NCI-H1092 treated with DMSO at 0.1 percent for 48 hours (cell line): Measurements from ENCODE around the gene ARHGEF6.
A peak's percentile ranks its signal among the peaks of the same experiment; 100 is the strongest.

Experiments
- DNase-seq: peaks from one replicate; lab custom pipeline; 2025; lab: John Stamatoyannopoulos, UW

The ARHGEF6 gene

DNA sequence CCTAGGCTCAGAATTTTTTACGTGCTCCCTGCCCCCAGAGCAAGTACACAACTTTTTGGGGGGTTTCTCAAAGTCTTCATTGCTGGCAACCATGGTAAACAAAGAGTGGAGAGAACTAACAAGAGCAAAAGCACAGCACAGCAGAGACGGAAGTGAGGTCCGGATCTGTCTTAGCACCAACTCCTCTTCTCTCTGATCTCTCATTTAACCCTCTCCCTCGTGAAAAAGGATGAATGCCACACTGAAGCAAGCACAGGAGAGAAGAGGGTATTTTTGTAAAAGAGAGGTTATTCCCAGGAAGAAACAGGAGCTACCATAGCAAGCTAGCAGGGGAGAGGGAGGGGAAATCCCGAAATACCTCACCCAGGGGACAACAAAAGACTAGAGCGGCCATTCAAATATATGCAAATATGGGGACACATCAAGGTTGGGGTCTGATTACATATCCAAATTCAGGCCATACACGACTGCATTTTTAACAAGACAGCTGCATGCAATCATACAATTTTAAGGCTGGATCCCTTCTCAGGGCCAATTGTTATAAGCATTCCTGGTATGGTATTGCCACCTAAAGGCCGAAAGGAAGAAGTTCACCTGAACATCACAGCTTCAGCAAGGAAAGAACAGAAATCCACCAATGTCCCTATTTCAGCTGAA is 86.2 kb downstream of the ARHGEF6 start:
- peak; percentile 27 for DNase-seq

DNA sequence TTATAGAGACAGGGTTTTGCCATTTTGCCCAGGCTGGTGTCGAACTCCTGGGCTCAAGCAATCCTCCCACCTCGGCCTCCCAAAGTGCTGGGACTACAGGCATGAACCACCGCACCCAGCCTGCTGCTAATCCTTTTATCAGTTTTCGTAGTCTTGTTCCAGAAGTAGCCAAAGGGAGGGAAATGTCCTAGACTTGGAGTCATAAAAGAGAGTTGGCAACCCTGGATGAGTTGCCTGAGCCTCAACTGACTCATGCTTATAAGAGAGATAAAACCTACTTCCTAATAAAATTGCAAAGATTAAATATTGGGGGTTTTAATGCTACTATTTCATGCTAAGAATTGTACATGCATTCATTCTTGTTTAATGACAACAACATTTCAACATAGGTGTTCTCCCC is 88.5 kb downstream of the ARHGEF6 start:
- DNase-seq, result no peak

DNA sequence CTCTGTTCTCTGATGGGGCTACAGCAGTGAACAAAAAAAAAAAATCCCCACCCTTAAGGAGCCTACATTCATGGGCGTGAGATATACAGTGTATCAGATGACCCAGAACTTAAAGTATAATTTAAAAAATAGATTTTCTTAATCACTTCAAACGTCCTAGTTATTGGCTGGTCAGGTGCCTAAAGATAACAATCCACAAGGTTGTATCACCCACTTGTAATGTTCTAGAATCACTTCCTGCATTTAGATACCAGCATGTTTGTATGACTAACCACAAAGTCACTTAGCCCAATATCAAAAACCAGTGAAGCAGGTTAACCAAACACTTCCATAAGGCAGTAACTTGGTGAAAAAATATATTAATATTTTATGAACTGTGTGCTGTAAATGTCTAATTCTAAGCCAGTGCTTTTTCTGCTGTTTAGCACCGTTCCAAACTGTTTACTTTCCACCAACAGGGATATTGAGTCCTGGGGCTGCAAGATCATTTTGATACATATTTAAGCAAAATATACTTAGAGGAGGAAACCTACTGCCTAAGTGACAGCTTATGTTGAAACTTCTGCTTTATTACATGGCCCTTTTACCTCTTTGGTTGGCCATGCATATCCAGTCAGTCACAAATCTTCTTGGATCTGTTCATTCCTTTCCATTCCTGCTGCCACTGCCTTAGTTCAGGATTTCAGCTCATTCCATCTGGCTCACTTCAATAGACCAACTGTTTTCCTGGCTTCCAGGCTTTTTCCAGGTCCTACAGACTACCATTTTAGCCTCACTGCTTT is 89.5 kb downstream of the ARHGEF6 start:
- DNase-seq, result no peak

DNA sequence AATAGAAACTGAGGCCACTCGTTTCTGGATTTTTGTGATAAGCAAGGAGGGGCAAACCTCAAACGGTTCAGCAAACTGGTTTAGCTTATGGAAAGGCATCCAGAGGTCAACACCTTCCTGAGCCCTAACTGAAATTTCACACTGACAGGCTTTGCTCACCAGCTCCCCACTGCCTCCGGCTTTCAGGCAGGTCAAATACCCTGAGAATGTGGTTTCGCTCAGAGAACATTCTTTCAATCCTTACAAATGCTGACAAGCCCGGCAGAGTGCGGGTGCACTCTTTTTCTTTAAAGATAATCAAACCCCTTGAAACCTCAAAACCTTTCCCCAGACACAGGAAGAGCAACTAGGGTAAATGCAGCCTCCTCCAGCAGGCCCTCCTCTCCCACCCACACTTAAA is 91.3 kb downstream of the ARHGEF6 start:
- DNase-seq, result no peak

DNA sequence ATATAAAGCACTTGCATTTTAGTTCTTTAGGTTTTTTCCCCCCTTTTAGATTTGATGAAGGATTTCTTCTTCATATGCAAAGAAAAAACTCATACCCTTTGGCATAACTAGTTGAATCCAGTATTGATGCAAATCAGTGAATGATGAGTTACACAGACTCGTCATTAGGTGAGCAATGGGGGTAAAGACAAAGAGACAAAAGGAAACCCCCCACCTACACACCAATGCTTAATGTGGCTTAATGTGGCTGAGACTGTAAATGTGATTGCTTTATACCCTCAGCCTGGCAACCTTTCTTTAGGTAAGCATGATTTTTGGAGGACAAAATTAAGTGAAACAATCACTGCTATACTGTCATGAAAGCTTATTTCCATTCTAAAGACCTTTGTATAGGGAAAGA is 93.3 kb downstream of the ARHGEF6 start:
- DNase-seq, result no peak

DNA sequence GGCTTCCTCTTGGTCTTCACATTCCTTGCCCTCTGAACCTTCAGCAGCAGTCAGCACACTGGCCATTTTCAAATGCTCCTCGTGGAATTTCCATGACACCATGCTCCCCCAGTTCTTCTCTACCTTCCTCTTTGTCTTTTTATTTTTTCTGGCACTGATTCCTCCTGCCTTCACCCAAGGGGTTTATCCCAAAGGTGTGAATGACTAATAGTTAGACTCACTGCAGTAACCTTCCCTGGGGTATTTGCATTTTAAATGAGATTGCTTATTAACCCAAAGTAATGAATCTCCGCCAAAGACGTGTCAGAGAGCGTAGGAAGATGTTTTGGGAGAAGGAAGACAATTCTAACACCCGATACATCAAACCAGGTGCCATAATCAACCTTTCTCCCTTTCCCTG is 96.6 kb downstream of the ARHGEF6 start:
- DNase-seq, result no peak

DNA sequence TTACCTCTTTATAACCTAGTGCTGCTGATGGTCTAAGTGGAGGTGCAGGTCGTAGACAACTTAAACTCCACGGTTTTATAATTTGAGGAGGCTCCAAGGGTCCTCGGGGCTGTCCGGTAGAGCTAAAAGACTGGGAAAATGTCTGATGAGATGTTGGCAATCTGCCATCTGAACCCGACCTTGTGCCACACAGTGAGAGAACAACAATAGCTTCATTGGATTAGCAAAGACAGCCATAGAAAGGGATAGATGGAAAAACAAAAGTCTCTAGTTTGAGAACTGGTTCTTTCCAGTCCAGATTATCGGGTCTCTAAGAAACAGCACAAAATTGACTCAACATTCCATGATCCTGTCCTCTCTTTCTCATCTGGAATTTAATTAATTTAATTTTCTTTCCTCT is 101.2 kb downstream of the ARHGEF6 start:
- DNase-seq, result no peak

DNA sequence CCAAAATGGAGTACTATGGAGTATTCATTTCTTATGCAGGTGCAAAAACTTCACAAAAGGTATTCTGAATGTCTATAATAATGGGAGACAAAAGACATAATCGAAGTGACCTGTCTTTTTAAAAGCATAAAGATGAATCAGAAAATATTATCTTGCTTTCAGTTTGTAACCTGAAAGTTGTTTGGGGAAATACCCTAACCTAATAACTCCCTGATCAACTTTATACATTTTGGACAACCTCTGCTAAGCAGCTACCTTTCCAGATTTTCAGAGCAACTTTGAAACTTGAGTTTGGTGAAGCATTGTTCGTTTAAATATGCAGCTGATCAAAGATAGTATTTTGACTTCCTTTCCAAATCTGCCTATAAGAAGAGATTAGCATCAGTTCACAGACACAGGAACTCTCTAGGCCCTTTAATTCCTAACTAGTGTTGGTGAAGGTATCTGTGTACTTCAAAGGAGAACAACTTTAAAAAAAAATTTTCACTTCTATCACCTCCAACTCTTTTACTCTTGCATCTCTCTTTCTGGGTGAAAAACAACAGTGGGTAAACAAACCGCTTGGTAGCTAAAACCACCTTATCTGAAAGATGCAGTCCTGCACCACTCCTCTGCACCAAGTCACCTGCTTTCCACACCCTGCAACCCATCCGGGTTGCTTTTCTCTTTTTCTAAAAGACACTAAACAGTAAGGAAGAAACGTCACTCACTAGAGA is 106.3 kb downstream of the ARHGEF6 start:
- DNase-seq, result no peak

DNA sequence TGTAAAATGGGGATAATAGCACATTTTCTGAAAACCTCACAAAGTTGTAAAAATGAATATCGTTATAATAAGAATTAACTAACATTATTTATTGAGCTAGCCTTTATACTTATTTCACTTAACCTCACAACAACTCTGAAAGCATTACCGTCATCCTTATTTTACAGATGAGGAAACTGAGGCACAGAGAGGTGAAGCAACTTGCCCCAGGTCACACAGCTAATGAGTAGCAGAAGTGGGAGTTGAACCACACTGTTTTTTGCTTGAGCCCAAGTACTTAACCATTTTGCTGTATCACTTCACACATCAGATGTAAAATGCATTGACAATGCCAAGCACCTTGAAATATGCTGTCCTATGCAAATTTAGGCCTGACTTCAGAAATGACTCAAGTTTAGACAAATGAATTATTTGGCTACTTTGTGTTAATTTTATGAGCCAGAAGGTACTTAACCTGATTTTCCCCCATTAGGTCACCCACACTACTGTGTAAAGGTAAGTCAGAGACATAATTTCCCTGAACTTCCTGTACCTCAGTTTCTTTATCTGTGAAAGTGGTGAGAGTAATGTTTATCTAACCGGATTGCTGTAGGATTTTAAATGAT is 109.6 kb downstream of the ARHGEF6 start:
- DNase-seq, result no peak

DNA sequence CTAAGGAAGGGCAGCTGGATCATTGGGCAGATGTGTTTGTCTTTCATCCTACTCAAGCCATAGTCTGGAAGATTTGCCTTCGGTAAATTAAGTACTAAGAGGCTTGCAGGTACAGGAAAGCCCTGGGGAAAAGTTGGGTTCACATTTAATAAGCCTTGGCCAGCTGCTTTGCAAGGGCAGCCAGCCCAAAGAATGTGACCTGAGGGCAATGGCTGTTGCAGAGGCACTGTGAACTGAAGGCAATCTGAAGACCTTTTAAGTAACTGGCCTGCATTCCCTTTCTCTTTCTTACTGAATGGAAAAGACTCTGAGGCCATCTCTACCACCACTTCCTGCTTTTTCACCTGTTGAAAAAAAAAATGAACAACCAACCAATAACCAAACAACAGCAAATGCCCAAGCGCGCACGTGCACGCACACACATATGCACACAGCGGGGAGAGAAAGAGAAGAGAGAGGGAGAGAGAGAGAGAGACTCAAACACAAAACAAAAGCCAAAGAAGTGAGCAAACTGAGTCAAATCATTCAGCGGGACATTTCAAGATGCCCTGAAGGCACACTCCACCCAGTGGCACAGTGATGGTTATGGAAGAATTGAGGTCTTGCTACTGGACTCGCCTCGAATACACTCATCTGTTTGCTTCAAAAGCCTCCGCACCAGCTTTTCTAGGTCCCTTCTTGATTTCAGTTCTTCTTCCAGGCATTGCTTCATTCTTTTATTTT is 113.1 kb downstream of the ARHGEF6 start:
- no peak for DNase-seq

DNA sequence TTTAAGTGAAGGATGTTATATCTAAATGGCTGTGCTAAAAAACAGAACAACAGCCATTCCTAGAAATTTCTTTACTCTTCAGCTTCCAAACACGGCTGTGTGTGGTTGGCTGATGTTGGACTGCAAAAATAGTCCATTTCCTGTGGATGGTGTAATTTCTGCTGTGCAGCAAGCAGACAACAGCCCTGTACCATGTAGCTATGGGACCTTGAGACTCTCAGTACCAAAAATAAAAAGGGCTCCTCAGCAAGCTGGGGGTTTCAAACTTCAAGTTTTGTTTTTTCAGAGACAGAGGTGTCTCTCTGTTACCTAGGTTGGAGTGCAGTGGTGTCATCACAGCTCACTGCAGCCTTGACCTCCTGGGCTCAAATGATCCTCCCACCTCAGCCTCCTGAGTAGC is 114.6 kb downstream of the ARHGEF6 start:
- DNase-seq, result no peak

DNA sequence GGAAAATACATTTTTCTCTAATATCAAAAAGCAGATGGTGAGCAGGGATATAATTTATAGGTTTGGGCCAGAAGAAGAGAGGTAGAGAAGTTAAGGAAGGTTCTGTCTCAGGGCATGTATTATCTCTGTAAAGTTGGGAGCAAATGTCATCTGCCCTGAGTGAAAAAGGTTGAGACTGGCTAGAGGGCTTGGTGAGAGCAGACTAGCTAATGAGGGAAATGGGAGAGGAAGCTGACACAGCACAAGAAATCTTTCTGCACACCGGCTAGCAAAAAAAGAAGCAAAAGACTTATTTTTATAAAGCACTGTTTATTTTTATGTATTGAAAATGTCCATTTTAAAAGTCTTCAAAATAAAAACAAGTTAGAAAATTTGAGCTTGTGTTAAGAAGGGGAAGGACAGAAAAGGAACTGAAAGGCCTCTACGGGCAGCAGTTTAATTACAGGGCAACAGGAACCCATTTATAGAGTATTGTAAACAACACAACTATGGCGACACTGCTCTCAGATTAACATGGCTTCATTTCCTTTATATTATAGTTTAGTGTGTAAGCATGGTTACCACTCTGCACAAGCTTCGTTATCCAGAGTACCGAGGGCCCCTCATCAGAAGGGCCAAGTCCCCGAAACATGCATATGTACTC is 115.4 kb downstream of the ARHGEF6 start:
- DNase-seq, result no peak

DNA sequence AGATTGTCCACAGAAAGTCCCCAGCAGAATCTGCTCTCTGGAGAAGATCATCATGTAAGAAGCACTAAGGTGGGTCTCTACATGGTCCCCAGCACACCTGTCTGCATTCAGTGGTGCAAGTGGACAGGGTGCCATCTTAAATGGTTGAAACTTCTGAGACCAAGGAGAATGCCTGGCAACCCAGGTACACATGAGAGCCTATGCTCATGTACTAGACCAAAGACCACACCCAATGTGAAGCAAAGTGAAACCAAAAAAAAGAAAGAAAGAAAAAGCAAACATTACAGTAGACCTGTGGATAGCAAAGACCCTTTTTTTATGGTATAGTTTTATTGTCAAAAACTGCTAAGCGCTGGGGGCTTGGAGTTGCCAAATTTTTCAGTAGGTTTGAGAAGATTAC is 117.8 kb downstream of the ARHGEF6 start:
- DNase-seq, result no peak

DNA sequence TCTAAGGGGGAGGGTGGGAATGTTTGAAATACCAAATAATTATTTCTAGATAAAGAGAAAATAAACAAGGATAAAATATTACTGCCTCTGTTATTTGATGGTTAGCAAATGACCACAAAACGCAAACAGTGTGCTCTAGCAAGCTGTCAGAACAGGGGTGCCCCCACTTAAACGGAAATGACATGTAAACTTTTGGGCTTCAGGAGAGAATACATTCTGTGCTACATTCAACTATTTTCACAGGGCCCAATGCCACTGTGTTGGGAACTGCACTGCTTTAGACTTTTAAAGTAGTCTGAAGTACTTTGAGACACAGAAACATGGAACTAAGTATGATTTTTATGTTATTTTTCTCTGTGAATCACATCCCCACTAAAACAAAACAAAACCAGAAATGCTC is 118.6 kb downstream of the ARHGEF6 start:
- no peak for DNase-seq

DNA sequence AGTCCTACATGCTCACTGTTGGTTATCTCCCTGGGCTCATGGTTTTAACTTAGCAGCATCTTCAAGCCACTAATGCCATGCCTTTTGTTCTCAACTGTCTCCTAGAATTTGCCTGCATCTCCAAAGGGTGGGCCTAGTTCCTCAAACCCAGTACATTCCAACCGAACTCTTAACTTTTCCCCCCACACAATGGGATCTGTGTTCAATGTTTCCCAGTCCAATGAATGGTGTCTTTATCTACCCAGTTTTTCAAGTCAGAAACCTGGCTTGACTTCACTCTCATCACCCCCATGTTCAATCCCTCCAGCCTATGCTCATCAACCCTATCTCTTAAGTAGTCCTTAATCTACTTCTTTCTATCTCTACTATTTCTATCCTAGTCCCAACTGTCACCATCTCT is 119.8 kb downstream of the ARHGEF6 start:
- DNase-seq, result no peak

DNA sequence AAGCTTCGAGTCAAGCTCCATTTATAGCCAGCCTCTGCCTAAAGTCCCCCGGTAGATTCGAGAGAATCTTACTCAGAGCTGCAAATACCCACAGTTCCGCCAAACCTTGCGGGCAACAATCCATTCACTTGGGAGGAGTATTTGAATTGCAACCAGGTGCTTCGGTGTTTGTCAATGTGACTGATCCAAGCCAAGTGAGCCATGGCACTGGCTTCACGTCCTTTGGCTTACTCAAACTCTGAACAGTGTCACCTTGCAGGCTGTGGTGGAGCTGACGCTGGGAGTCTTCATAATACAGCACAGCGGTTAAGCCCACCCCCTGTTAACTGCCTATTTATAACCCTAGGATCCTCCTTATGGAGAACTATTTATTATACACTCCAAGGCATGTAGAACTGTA is 121.6 kb downstream of the ARHGEF6 start:
- no peak for DNase-seq

DNA sequence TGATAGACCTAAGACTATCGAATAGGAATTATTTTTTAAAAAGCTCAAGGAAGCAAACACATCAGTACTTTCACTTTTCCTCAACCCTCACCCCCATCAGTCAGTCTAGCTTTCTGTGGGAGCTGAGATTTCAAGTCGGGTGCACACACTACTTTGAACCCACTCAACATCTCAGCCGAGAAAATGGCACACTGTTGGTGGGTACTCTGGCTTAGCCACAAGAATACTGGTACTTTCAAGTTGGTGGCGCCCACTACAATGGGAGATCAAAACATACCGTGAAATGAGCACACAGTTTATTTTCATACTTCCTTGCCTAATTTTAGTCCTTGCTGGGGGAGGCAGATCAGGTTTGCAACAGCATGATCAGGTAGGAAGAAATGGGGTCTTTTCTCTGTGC is 122.6 kb downstream of the ARHGEF6 start:
- no peak for DNase-seq

DNA sequence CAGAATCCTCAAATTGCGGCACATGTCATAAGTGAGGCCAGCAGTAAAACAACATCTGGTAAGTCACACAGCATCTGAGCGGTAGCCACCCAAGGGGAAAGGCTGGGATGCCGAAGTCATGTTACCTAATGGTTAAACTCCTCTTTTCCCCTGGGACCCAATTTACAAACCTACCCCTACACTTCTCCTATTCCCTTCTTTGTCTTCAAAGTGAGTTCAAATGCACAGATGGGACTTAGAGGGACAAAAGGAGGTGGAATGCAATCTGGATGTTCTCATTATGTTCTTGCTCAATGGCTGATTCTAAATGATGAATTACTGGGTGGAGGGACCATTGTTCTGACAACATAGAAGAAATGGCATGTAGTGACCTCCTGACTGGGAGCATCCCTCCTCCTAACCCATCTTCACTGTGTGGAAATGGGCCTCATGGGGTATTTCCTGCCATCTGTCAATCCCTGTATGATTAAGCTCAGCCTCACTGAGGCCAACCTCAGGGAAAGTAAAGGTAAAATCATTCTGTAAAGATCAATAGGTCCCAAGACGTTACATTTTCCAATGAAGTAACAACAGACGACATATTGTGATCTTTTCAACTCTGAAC is 124.3 kb downstream of the ARHGEF6 start:
- DNase-seq, result no peak

DNA sequence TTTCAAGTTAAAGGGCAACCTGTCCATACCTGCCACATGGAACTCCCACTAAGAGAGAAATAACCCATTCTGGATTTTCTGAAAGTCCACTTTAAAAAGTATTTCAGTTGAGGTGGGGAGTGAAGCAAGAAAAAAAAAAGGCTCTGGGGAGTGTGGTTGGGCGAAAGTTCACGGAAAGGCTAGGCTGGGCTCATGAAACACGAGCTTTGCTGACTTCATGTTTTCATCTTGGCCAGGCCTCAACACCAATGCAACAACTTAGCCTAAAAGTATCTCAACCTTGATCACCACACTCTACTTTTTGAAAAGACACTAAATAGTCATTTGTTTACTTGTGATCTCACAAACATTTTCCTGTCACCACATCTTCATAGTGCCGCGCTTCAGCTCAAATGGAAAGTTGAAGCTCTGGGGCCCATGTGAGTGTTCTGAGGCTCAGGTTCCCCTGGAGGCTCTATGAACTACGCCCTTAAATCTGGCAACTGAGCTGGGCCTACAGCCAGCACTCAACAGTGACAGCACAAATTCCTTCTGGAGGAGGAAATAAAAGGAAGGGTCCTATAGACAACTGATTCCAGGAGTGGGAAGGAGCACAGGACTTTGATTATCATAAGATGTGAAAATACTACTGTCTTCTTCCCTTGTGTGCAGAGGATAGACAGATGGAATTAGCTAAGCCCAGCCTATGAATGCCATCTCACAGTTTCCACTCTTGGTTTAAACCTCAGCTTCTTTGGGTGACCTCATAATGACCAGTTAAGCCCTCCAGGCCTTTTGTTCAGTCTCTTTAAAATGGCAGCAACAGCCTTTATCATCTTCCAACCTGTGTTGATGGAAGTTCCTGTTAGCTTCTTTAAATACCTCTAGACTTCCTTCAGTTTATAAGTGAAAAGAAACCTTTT is 127.7 kb downstream of the ARHGEF6 start:
- DNase-seq, result no peak

DNA sequence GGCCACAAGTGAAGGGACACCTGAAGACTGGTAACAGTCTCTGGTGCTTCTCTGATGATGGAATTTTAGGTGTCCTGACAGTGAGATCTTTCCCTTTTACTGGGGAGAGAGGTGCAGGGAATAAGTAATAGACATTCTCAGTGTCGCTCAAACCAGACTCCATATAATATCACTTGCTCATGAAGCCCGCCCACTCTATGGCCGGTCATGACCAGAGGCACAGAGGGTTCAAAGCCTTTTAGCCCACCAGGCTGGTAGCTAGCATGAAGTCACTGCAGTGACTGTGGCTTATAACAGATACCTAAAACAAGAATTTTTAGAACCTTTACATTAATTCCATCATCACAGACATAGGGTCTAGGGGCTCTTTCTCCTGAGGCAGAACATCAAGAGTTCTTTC is 129.9 kb downstream of the ARHGEF6 start:
- no peak for DNase-seq
